Stomach (tissue), 4 donors: Measurements from ENCODE around the gene EHMT2.

Experiments
- CTCF ChIP-seq, 7 experiments: fragments of 450-650 bp in 4 of 7; fragments of 200-600 bp in 3 of 7; sonication (generic) in 3 of 7; IDR thresholded peaks; one replicate each; pipeline ENCODE4 v1.5.1; 2016 to 2019; ENCODE audit warnings: antibody characterized with exemption in 7 of 7, control low read depth in 2 of 7, mild to moderate bottlenecking in 1 of 7
- POLR2A ChIP-seq, 4 donors: fragments of 450-650 bp; IDR thresholded peaks; one replicate each; pipeline ENCODE4 v1.6.1; 2016; ENCODE audit warnings: antibody characterized with exemption in 4 of 4, control low read depth in 2 of 4, mild to moderate bottlenecking in 1 of 4, moderate library complexity in 1 of 4
- POLR2AphosphoS5 ChIP-seq, 3 donors: sonication (generic); formaldehyde crosslinking; IDR thresholded peaks; one replicate each; pipeline ENCODE4 v1.6.1; 2016; ENCODE audit warnings: antibody characterized with exemption in 3 of 3

- no peak for TF ChIP-seq CTCF (IDR thresholded peaks at IDR 0.05)
- no peak for TF ChIP-seq POLR2AphosphoS5 (IDR thresholded peaks at IDR 0.05)
- no peak for TF ChIP-seq POLR2A (IDR thresholded peaks at IDR 0.05)
Observed at GRCh38 chr6:31837369-31838113, 60.0 kb downstream of the EHMT2 start.
